PC-9 (cell line): ENCODE data around the gene CD81.

Experiments
- EZH2 ChIP-seq: fragments of 200-600 bp; sonication (generic); IDR thresholded peaks from 2 replicates; pipeline ENCODE4 v1.8.0; 2017; ENCODE audit warnings: antibody characterized with exemption, low read depth
- TF ChIP-seq, protein P1 (sequence below): fragments of 200-600 bp; sonication (generic); conservative IDR thresholded peaks from 2 replicates; pipeline ENCODE4 v1.6.1; 2017; ENCODE audit warnings: mixed run types, antibody characterized with exemption, mild to moderate bottlenecking, moderate library complexity

- TF ChIP-seq, protein P1, sequence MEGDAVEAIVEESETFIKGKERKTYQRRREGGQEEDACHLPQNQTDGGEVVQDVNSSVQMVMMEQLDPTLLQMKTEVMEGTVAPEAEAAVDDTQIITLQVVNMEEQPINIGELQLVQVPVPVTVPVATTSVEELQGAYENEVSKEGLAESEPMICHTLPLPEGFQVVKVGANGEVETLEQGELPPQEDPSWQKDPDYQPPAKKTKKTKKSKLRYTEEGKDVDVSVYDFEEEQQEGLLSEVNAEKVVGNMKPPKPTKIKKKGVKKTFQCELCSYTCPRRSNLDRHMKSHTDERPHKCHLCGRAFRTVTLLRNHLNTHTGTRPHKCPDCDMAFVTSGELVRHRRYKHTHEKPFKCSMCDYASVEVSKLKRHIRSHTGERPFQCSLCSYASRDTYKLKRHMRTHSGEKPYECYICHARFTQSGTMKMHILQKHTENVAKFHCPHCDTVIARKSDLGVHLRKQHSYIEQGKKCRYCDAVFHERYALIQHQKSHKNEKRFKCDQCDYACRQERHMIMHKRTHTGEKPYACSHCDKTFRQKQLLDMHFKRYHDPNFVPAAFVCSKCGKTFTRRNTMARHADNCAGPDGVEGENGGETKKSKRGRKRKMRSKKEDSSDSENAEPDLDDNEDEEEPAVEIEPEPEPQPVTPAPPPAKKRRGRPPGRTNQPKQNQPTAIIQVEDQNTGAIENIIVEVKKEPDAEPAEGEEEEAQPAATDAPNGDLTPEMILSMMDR: no peak
- TF ChIP-seq EZH2: no peak
Observed at GRCh38 chr11:2383852-2384804, 7.0 kb downstream of the CD81 start.
